Measurements from ENCODE around the gene ME3. TPM values are rescaled to one million over a fixed set of nuclear protein-coding genes. Genes with fewer than 3 reads are reported as not detected.

ME3 gene
- total RNA-seq, result 34.2 TPM

- TF ChIP-seq CTCF (IDR thresholded peaks at IDR 0.05), result peak in 1 of 3 experiments; percentile 2
- H3K27ac ChIP-seq, result peak within 1 kb of the TSS; percentile 93 to 94
- H3K36me3 ChIP-seq, result no peaks in the 10 kb centered on the region
- H3K4me1 ChIP-seq, result peaks cover 0 to 22% of the 10 kb centered on the region in 2 donors
- H3K9me3 ChIP-seq, result no peaks in the 10 kb centered on the region
- intact Hi-C loops (cut with DNase I), result loop anchor here (2.0 to 5.0 kb wide), 4 partner anchors 65 to 215 kb away; partner anchors contain the start of gene PRSS23
- H3K27me3 ChIP-seq, result no peaks in the 10 kb centered on the region
- DNase-seq (ENCODE audit: low spot score in 2 of 2), result peak in 1 of 2 donors; percentile 85
- peak within 1 kb of the TSS; percentile 81 to 95 for H3K4me3 ChIP-seq
Measured at GRCh38 chr11:86672007-86672621, at the start of gene ME3. Gene ME3 (minus strand): TSS chr11:86672616.

- Histone ChIP-seq H3K36me3 (no peaks in the 10 kb centered on the region), H3K27ac (peak overlapping the region in 1 of 2 donors; percentile 34), H3K9me3 (peaks cover 0 to 14% of the 10 kb centered on the region in 2 donors), H3K4me1 (no peaks in the 10 kb centered on the region), H3K27me3 (no peaks in the 10 kb centered on the region), H3K4me3 (no peak overlapping the region)
- no peak for TF ChIP-seq CTCF (IDR thresholded peaks at IDR 0.05)
- DNase-seq (ENCODE audit: low spot score in 2 of 2), result no peak
- intact Hi-C loops (cut with DNase I), result no loop called here
Measured at GRCh38 chr11:86722006-86722405, 49.6 kb upstream of the ME3 start.

- intact Hi-C loops (cut with DNase I), result no loop called here
- H3K4me3 ChIP-seq, result no peak overlapping the region
Measured at GRCh38 chr11:86720546-86720945, 48.1 kb upstream of the ME3 start.

GRCh38 chr11:86719781-86720463, 47.5 kb upstream of the ME3 start:
- Histone ChIP-seq H3K9me3 (peaks cover 0 to 14% of the 10 kb centered on the region in 2 donors), H3K4me1 (no peaks in the 10 kb centered on the region), H3K36me3 (no peaks in the 10 kb centered on the region), H3K27ac (no peak overlapping the region), H3K27me3 (no peaks in the 10 kb centered on the region), H3K4me3 (no peak overlapping the region)
- intact Hi-C loops (cut with DNase I), result no loop called here
- no peak for TF ChIP-seq CTCF (IDR thresholded peaks at IDR 0.05)
- no peak for DNase-seq (ENCODE audit: low spot score in 2 of 2)

More at GRCh38 chr11:86720546-86720945, 48.1 kb upstream of the ME3 start:
- H3K4me1 ChIP-seq, result no peaks in the 10 kb centered on the region
- no peak for TF ChIP-seq CTCF (IDR thresholded peaks at IDR 0.05)
- DNase-seq (ENCODE audit: low spot score in 2 of 2), result no peak
- H3K27me3 ChIP-seq, result no peaks in the 10 kb centered on the region
- no peak overlapping the region for H3K27ac ChIP-seq
- no peaks in the 10 kb centered on the region for H3K36me3 ChIP-seq
- H3K9me3 ChIP-seq, result peaks cover 0 to 14% of the 10 kb centered on the region in 2 donors

GRCh38 chr11:86718999-86719398, 46.6 kb upstream of the ME3 start:
- TF ChIP-seq CTCF (IDR thresholded peaks at IDR 0.05), result no peak
- Histone ChIP-seq H3K4me3 (no peak overlapping the region), H3K27ac (no peak overlapping the region), H3K27me3 (no peaks in the 10 kb centered on the region), H3K4me1 (no peaks in the 10 kb centered on the region), H3K36me3 (no peaks in the 10 kb centered on the region), H3K9me3 (peaks cover 0 to 14% of the 10 kb centered on the region in 2 donors)
- DNase-seq (ENCODE audit: low spot score in 2 of 2), result no peak
- intact Hi-C loops (cut with DNase I), result no loop called here

All from ascending aorta (tissue), 2 donors.